Endothelial cell of hepatic sinusoid (primary cell): ENCODE measurements around the gene SSH2.
"Not testable (repeated sequence)": the region's sequence is repeated elsewhere in the genome, so short reads cannot be mapped to it uniquely, and the experiment has no call there.

ENCODE experiments used
- in situ Hi-C: cut with HindIII; loops from 2 replicates; pipeline ENCODE4 v1.10.0; 2017; ENCODE audit warnings: low sequenced_read_pairs

Gene SSH2, protein sequence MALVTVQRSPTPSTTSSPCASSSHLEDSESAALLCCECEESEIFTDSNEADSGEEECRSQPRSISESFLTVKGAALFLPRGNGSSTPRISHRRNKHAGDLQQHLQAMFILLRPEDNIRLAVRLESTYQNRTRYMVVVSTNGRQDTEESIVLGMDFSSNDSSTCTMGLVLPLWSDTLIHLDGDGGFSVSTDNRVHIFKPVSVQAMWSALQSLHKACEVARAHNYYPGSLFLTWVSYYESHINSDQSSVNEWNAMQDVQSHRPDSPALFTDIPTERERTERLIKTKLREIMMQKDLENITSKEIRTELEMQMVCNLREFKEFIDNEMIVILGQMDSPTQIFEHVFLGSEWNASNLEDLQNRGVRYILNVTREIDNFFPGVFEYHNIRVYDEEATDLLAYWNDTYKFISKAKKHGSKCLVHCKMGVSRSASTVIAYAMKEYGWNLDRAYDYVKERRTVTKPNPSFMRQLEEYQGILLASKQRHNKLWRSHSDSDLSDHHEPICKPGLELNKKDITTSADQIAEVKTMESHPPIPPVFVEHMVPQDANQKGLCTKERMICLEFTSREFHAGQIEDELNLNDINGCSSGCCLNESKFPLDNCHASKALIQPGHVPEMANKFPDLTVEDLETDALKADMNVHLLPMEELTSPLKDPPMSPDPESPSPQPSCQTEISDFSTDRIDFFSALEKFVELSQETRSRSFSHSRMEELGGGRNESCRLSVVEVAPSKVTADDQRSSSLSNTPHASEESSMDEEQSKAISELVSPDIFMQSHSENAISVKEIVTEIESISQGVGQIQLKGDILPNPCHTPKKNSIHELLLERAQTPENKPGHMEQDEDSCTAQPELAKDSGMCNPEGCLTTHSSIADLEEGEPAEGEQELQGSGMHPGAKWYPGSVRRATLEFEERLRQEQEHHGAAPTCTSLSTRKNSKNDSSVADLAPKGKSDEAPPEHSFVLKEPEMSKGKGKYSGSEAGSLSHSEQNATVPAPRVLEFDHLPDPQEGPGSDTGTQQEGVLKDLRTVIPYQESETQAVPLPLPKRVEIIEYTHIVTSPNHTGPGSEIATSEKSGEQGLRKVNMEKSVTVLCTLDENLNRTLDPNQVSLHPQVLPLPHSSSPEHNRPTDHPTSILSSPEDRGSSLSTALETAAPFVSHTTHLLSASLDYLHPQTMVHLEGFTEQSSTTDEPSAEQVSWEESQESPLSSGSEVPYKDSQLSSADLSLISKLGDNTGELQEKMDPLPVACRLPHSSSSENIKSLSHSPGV (N-terminal part only)

DNA sequence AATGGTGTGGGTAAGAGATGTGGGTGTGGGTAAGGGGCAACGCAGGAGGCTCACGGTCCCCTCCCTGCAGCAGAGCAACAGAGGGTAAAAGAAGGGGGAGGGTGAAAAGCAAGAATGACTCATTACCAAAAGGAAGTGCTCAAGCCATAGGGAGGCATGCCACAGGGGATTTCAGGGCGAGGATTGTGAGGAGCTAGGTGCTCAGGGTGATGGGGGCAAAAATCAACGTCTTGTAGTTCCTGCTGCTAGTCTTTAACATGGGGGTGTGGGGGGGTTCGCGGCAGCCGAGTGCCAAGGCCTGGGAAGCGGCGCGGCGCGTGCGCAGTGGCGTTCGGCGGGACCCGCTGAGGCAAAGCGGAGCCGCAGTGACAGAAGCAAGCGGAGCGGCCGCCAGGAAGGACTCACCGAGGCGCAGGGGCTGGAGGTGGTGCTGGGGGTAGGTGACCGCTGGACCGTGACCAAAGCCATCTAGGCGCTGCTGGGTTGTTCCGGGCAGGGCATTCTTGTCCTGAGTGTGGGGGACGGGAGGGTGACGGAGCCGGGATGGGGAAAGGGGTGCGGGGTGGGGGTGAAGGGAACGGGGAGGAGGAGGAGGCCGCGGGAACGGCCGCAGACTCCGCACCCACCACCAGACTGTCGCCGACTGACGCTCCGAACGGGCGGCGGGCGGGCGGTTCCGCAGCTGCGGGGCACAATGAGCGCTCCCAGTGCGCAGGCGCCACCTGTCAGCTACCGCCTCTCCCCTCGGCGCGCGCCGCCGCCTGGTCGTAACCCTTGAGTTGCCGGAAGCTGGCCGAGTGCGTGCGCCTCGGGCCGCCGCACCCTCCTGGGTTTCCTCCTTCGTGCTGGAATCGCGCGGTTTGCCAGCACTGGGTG is at the start of gene SSH2:
SSH2 (minus strand) TSS at position 696 of the 876 bp plus-strand sequence; CDS start at position 468, 228 bp downstream.
- in situ Hi-C loops, result no loop called here

DNA sequence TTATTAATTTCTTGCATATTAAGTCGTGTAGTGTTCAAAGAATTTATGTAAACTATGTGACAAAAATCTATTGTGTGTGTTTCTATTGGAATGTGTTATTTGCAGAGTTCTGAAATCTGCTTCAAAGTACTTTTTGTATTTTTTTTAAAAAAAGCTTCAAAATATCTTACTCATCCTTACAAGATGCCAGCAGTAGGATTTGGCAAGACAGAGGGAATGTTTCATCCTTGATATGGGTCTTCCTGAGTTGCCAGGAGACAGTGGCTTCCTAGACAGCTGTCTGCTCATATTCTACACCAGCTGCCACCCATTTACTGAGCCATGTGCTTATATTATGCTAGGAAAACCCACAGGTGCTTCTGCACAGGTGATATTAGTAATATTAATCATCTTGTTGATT is 47.8 kb upstream of the SSH2 start:
- in situ Hi-C loops, result no loop called here

DNA sequence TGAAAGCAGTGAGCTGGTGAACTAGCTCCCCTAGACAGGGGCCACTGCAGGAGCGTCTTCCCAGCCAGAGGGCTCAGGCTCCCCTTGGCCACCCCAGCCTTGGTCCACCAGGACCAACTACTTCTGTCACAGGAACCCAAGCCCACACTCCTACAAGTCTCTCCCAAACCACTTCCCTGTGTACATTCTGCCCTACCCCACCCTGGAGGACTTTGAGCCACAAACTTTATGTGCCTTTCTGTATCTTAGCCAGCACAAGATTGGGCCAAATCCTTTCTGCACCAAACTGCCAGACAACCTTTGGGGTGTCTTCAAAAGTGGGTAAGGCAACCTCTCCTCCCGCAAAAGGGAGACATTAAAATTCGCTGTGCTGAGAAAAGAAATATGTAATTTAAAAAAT is 43.0 kb upstream of the SSH2 start:
- in situ Hi-C loops, result no loop called here

DNA sequence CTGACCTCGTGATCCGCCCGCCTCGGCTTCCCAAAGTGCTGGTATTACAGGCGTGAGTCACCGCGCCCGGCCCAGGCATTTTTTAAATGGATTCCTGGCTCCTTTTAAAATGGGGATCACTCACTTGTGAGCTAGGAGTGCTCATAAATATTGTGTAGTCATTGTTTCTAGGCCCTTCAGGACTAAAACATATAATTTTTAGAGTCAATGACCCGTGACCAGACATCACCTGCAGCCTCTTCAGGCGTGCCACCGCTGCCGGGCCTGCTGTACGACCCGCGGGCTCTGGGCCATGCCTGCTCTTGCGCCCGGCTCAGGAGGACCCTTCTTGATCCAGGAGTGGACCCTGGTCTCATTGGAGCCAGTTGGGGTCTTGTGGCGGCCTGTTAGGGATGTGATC is 42.2 kb upstream of the SSH2 start:
- in situ Hi-C loops, result no loop called here

DNA sequence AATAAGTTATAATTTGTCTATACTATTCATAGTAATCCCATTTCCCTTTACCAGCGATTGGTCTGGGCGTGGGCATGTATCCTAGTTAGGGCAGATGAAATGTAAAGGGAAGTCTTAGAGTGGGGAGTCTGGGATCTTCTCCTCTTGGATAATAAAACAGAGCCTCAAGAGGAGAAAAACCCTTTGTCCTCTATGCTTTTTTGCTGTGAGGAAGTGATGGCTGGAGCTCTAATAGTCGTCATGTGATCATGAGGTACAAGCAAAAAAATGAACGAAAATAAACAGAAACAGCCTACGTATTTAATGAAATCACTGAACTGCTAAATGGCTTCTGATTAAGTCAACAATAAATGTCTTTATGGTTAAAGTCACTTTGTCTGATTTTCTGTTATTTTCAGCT is 38.2 kb upstream of the SSH2 start:
- in situ Hi-C loops, result no loop called here

DNA sequence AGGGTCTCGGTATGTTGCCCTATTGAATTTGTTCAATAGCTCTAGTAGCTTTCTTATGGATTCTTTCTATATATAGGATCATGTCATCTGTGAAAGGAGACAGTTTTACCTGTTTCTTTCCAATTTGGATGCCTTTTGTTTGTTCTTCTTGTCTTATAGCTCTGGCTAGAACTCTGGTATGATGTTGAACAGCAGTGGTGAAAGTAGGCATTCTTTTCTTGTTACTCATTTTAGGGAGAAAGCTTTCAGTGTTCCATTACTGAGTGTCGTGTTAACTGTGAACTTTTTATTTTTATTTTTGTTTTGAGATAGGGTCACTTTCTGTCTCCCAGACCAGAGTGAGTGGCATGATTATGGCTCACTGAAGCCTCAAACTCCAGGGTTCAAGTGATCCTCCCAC is 32.6 kb upstream of the SSH2 start:
- in situ Hi-C loops, result no loop called here

DNA sequence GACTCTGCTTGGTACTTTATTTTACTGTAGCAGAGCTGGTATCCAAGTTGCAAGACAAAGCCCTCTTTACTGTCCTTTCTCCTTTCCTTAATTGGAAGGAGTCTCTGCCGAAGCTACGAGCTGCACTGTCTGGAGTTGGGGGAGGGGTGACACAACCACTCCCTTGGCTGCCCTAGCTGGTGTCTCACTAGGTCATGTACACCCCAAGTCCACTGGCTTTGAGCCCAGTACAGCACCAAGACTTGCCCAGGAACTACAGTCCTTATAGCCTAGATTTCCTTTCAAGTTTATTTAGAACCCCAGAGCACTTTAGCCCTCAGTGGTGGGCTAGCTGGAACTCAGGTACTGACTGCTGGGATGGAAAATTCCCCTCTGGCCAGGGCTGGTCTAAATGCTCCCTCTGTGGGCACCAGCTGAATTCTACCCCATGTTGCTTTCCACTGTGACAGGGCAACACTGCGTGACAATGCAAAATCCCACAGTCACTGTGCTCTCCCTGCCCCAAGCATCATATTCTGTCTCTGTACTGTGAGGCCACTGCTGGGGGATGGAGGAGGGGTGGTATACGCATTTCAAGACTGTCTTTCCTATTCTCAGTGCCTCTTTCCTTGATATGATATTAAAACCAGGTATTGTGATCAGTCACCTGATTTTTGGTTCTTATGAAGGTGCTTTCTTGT is 29.8 kb upstream of the SSH2 start:
- in situ Hi-C loops, result no loop called here

DNA sequence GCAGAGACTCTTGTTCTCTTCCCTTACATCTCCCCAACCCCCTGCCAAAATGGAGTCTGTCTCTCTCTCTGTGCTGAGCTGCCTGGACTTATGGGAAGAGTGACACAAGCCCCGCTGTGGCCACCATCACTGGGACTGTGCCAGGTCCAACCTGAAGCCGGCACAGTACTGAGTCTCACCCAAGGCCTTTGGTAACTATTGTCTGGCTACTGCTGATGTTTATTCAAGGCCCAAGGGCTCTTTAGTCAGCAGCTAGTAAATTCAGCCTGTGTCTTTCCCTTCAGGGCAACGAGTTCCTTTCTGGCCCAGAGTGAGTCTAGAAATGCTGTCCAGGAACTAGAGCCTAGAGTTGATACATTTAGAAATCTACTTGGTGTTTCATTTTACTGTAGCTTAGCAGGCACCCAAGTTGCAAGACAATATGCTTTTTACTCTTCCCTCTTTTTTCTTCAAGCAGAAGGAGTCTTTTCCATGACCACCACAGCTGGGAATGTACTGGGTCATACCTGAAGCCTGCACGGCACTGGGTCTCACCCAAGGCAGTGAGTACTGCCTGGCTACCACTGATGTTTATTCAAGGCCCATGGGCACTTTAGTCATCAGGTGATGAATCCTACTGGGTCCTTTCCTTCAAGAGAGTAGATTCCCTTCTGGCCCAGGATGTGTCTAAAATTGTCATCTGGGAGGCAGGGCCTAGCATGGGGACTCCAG is 29.1 kb upstream of the SSH2 start:
- in situ Hi-C loops, result no loop called here

DNA sequence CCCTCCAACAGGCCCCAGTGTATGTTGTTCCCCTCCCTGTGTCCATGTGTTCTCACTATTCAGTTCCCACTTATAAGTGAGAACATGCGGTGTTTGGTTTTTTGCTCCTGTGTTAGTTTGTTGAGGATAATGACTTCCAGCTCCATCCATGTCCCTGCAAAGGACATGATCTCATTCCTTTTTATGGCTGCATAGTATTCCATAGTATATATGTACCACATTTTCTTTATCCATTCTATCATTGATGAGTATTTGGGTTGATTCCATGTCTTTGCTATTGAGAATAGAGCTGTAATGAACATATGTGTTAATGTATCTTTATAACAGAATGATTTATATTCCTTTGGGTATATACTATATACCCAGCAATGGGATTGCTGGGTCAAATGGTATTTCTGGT is 27.5 kb upstream of the SSH2 start:
- in situ Hi-C loops, result not testable (repeated sequence)

DNA sequence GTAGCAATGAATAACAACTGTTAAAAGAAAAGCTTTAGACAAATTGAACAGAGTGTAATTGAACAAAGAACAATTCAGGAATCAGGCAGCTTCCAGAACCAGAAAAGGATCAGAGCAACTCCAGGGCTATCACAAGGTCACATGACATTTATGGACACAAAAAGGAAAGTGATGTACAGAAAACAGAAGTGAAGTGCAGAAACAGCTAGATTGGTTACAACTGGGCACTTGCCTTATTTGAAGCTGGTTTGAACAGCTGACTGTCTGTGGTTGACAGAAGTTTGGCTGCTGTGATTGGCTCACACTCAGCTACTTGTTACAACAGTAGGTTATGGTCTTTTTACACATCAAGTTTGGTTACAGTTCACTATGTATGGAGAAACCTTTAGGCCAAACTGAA is 26.2 kb upstream of the SSH2 start:
- in situ Hi-C loops, result no loop called here

DNA sequence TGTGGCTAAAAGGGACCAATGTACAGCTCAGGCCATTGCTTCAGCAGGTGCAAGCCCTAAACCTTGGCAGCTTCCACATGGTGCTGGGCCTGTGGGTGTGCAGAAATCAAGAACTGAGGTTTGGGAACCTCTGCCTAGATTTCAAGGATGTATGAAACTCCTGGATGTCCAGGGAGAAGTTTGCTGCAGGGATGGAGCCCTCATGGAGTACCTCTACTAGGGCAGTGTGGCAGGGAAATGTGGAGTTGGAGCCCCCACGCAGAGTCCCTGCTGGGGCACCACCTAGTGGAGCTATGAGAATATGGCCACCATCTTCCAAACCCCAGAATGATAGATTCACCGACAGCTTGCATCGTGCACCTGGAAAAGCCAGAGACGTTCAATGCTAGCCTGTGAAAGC is 24.4 kb upstream of the SSH2 start:
- in situ Hi-C loops, result no loop called here

DNA sequence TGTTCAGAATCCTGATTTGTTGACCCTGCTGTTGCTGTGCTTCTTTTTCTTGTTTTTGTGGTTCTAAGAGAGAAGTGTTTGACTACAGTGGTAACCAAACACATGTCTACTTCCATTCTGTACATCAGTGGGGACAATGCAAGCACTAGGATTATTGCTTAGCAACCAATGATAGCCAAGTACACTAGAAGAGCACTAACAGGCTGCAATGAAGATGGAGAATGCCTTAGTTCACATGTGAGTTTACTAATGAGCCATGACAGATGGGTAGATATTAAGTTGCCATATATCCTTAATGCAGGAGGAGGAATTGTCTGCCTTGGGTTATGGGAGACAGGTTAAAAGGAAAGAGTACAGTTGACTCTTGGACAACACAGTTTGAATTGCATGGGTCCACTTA is 19.7 kb upstream of the SSH2 start:
- in situ Hi-C loops, result loop anchor here (10.0 kb wide), 1 partner anchor 245 kb away; no protein-coding TSS in a partner anchor

DNA sequence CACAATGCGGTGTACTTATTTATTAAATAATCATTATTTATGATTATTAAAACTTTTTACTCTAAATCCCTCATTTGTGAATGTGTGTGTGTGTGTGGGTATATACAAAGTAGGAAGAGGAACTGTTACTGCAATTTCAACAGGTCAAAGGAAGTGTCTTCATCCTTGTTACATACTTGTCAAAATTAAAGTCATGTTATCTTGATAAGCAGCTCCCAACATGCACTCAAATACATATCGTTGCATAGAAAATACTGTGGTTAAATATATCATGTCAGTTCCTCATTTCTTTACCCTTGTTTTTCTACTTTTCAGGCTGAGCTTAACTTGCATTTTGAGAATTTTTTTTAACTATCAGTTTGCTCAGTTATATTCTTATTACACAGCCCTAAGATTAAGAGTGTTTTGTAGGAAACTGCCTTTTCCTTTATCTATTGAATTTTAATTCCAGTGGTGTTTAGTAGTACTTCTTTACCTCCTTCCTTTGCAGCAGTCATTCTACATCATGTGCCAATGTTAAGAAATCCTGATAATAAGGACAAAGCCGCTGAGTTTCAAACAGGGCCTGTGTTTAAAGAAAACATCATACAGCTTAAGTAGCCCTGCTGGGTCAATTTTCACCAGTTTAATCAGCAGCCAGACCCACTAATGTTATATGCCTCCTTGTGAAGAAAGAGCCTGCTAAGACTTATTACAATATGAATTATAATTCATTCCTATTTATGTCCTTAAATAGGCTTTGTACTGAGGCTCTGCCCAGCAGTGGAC is 18.6 kb upstream of the SSH2 start:
- in situ Hi-C loops, result loop anchor here (10.0 kb wide), 1 partner anchor 246 kb away; no protein-coding TSS in a partner anchor

DNA sequence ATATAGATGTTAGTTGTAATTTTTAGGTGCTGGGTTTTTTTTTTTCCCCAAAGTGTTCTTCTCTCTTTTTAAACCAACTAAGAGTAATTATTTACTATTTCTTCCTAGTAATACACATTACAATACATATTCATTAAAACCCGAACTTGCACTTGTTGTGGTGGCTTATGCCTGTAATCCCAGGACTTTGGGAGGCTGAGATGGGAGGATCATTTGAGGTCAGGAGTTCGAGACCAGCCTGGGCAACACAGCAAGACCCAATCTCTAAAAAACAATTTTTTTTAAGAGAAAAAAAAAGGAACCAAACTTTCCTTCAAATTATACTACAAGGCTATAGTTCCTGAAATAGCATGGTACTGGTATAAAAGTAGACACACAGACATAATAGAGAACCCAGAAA is 15.3 kb upstream of the SSH2 start:
- in situ Hi-C loops, result loop anchor here (10.0 kb wide), 1 partner anchor 250 kb away; no protein-coding TSS in a partner anchor

DNA sequence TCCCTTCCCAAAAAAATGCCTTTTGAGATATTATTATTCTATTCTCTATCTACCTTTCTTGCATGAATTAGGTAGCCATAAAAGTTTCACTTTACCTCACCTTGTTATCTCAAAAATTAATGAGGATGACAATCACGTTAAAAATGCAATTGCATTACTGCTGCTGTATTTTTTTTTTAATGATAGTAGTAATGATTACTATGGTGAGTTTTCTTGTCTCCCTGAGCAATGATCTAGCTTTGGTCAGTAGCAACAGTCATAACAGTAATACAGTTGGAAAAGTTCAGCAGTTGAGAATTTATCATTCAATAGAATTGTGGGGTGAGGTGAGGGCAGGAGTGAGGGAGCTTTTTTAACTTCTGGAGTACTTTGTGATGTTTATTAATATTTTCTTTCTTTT is 11.3 kb upstream of the SSH2 start, which contains the start of gene EFCAB5:
EFCAB5 (plus strand) TSS at position 301 of the 400 bp plus-strand sequence. CDS start 163 bp downstream, outside the sequence.
- in situ Hi-C loops, result loop anchor here (10.0 kb wide), 1 partner anchor 253 kb away; no protein-coding TSS in a partner anchor

DNA sequence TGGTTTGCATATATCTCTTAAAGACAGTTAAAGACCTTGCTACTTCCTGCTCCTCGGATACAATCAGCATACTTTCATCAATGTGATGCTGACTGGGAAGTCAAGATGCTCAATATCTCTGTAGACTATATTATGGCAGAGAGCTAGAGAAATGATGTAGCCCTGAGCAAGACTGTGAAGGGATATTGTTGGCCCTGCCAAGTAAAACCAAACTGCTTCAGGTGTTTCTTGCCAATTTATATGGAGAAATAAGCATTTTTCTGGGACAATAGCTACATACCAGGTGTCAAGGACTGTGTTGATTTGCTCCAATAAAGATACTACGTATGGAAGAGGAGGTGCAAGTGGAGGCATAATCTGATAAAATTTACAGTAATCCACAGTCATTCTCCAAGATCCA is 6.7 kb upstream of the SSH2 start:
- in situ Hi-C loops, result no loop called here

DNA sequence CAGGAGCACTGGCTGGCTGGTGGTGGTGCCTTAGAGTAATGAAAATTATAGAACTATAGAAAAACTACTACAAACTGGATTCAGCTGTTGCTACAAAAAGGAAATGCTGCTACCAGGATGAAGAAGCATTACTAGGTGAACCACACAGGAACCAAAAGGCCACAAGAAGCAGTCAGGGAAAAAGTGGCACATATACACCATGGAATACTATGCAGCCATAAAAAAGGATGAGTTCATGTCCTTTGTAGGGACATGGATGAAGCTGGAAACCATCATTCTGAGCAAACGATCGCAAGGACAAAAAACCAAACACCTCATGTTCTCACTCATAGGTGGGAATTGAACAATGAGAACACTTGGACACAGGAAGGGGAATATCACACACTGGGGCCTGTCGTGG is 5.9 kb upstream of the SSH2 start:
- in situ Hi-C loops, result not testable (repeated sequence)

DNA sequence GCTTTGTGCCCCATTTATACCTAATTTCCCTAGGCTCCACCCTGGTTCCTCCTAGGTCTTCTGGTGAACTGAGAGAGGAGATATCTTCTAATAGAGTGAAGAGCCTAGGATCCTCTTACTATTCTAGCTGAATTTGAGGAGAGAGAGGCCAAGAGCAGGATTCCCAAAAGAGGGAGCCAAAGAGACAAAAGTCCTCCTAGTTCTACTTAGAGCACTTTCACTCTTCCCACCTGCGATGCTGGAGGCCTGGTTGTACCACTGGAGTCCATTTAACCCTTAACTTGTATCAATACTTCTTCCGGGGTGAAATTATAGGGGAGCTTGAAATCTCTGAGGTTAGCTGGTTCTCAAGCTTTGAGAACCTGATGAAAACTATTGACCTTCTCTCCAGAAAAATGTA is 3.4 kb upstream of the SSH2 start:
- in situ Hi-C loops, result no loop called here
